Measurements from ENCODE around the gene SGF29. TPM values are rescaled to one million over a fixed set of nuclear protein-coding genes. Genes with fewer than 3 reads are reported as not detected.

The SGF29 gene
- total RNA-seq, 1 donor from 2014 or later, result 21.6 TPM

- peaks cover 42% of the 10 kb centered on the region for H3K36me3 Mint-ChIP-seq
- no peaks in the 10 kb centered on the region for H3K27me3 Mint-ChIP-seq (ENCODE audit: low read depth)
- DNase-seq (ENCODE audit: low spot score in 2 of 2, unreplicated experiment in 2 of 2), result no peak
- H3K27ac Mint-ChIP-seq, result no peak overlapping the region
- H3K4me1 Mint-ChIP-seq, result no peaks in the 10 kb centered on the region
- no peaks in the 10 kb centered on the region for H3K9me3 Mint-ChIP-seq
- no peak overlapping the region for H3K4me3 Mint-ChIP-seq
- TF ChIP-seq CTCF (IDR thresholded peaks at IDR 0.05; ENCODE audit: unreplicated experiment), result no peak
These were observed 33.7 kb downstream of the SGF29 start for GRCh38 chr16:28587386-28587785.

- no peak for TF ChIP-seq CTCF (IDR thresholded peaks at IDR 0.05; ENCODE audit: unreplicated experiment)
- DNase-seq (ENCODE audit: low spot score in 2 of 2, unreplicated experiment in 2 of 2), result no peak
These were observed 35.3 kb downstream of the SGF29 start for GRCh38 chr16:28589069-28589468.

GRCh38 chr16:28589930-28590329 lies 36.2 kb downstream of the SGF29 start:
- no peak for DNase-seq (ENCODE audit: low spot score in 2 of 2, unreplicated experiment in 2 of 2)
- no peak overlapping the region for H3K27ac Mint-ChIP-seq
- no peaks in the 10 kb centered on the region for H3K4me1 Mint-ChIP-seq
- H3K9me3 Mint-ChIP-seq, result no peaks in the 10 kb centered on the region
- H3K27me3 Mint-ChIP-seq (ENCODE audit: low read depth), result no peaks in the 10 kb centered on the region
- TF ChIP-seq CTCF (IDR thresholded peaks at IDR 0.05; ENCODE audit: unreplicated experiment), result no peak
- H3K36me3 Mint-ChIP-seq, result peaks cover 36% of the 10 kb centered on the region
- no peak overlapping the region for H3K4me3 Mint-ChIP-seq

More at GRCh38 chr16:28589069-28589468, 35.3 kb downstream of the SGF29 start:
- no peaks in the 10 kb centered on the region for H3K9me3 Mint-ChIP-seq
- no peaks in the 10 kb centered on the region for H3K27me3 Mint-ChIP-seq (ENCODE audit: low read depth)
- H3K4me3 Mint-ChIP-seq, result no peak overlapping the region
- no peak overlapping the region for H3K27ac Mint-ChIP-seq
- H3K36me3 Mint-ChIP-seq, result peaks cover 39% of the 10 kb centered on the region
- H3K4me1 Mint-ChIP-seq, result no peaks in the 10 kb centered on the region

GRCh38 chr16:28590384-28591340 lies 36.9 kb downstream of the SGF29 start:
- Mint-ChIP-seq H3K9me3 (no peaks in the 10 kb centered on the region), H3K27me3 (ENCODE audit: low read depth) (no peaks in the 10 kb centered on the region), H3K4me3 (no peak overlapping the region), H3K4me1 (no peaks in the 10 kb centered on the region), H3K36me3 (peaks cover 32% of the 10 kb centered on the region), H3K27ac (no peak overlapping the region)
- no peak for DNase-seq (ENCODE audit: low spot score in 2 of 2, unreplicated experiment in 2 of 2)
- TF ChIP-seq CTCF (IDR thresholded peaks at IDR 0.05; ENCODE audit: unreplicated experiment), result no peak

GRCh38 chr16:28591355-28591754 lies 37.6 kb downstream of the SGF29 start:
- TF ChIP-seq CTCF (IDR thresholded peaks at IDR 0.05; ENCODE audit: unreplicated experiment), result no peak
- peaks cover 2% of the 10 kb centered on the region for H3K4me1 Mint-ChIP-seq
- DNase-seq (ENCODE audit: low spot score in 2 of 2, unreplicated experiment in 2 of 2), result no peak
- H3K9me3 Mint-ChIP-seq, result no peaks in the 10 kb centered on the region
- H3K27me3 Mint-ChIP-seq (ENCODE audit: low read depth), result no peaks in the 10 kb centered on the region
- no peak overlapping the region for H3K4me3 Mint-ChIP-seq
- peaks cover 29% of the 10 kb centered on the region for H3K36me3 Mint-ChIP-seq
- no peak overlapping the region for H3K27ac Mint-ChIP-seq

Data from mesothelial cell of epicardium (in vitro differentiated cells).